ENCODE measurements around the gene HOXA11. TPM values are rescaled to one million over a fixed set of nuclear protein-coding genes. Genes with fewer than 3 reads are reported as not detected.

Gene HOXA11
- total RNA-seq, 1 donor from 2014 or later = not detected

DNA sequence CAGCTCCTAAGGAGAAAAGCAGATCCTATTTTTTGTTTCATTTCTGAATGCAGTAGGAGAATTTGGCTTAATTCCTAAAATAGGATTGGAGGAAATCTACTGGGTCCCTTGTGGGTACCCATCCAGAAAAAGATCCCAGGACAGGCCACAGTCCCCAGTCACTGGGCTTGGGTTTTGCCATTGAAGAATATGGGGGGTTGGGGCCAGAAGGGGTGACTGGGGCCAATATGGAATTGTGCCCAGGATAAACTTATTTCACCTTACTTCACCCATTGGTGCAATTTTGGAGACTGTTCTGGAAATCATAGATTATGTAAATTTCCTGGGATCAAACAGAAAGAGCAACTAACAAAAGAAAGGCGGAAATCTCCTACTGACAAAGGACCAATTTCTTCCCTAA, 46.6 kb downstream of the HOXA11 start:
- FAIRE-seq = no peak
- no peaks in the 10 kb centered on the region for H3K36me3 ChIP-seq (ENCODE audit: control insufficient read depth, insufficient read depth, low read length)
- no peak overlapping the region for H3K4me3 ChIP-seq (ENCODE audit: low read depth, low read length)
- TF ChIP-seq CTCF (IDR thresholded peaks at IDR 0.05; ENCODE audit: insufficient read depth, low read length, severe bottlenecking) = no peak
- DNase-seq (ENCODE audit: low read depth) = no peak
- peaks cover 72% of the 10 kb centered on the region for H3K27me3 ChIP-seq (ENCODE audit: control insufficient read depth, insufficient read depth, low read length)

DNA sequence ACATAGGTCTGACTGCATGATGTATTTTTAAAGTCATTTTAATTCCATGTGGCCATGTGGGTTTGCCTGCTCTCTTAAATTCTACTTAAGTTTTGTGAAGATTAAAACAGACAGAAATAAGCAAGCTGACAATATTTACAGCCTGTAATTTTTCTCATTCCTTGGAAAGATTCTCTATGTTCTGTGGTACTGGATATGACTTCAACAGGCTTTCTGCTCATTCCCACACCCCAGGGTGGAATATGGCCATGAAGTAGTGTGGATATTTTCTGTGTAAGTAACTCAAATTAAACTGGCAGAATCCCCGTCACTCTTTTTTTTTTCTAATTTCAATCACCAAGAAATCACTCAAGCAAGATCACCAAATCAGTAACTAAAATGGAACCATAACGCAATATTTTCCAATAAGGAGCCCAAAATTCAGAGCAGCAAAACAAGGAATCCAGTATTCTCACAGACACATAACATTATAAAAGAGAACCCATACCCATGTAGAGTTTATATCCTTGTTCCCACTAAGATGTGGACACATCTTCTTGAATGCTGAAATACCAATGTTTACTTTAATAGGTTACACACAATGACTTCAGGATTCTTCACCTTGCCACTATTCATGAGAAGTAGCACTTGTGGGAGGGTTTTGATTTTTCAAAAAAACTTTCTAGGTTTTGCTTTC, 47.3 kb downstream of the HOXA11 start:
- no peak for FAIRE-seq
- Histone ChIP-seq H3K4me3 (ENCODE audit: low read depth, low read length) (no peak overlapping the region), H3K27me3 (ENCODE audit: control insufficient read depth, insufficient read depth, low read length) (peaks cover 68% of the 10 kb centered on the region), H3K36me3 (ENCODE audit: control insufficient read depth, insufficient read depth, low read length) (no peaks in the 10 kb centered on the region)
- TF ChIP-seq CTCF (IDR thresholded peaks at IDR 0.05; ENCODE audit: insufficient read depth, low read length, severe bottlenecking) = no peak
- no peak for DNase-seq (ENCODE audit: low read depth)

DNA sequence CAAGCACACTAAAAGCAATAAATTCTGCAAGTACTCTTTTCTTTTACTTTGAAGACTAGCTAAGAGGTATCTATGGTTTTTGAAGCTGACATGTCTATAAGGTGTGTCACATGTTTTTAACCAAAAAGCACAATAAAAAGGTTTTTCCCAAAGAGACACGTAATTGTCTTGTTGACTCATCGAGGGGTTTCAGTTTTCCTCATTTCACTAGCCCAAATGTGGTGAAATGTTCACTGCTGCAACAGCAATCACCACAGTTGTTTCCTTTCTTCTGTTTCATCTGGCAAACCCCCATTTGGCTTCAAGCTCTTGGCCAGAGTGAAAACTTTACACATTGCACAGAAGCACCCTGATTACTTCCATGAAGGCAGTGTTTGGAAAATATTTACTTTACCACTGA, 50.6 kb downstream of the HOXA11 start:
- DNase-seq (ENCODE audit: low read depth) = no peak
- TF ChIP-seq CTCF (IDR thresholded peaks at IDR 0.05; ENCODE audit: insufficient read depth, low read length, severe bottlenecking) = no peak
- no peak for FAIRE-seq
- no peak overlapping the region for H3K4me3 ChIP-seq (ENCODE audit: low read depth, low read length)
- no peaks in the 10 kb centered on the region for H3K36me3 ChIP-seq (ENCODE audit: control insufficient read depth, insufficient read depth, low read length)
- peaks cover 57% of the 10 kb centered on the region for H3K27me3 ChIP-seq (ENCODE audit: control insufficient read depth, insufficient read depth, low read length)

GRCh38 chr7:27133409-27134231, 51.4 kb downstream of the HOXA11 start:
- TF ChIP-seq CTCF (IDR thresholded peaks at IDR 0.05; ENCODE audit: insufficient read depth, low read length, severe bottlenecking) = no peak
- FAIRE-seq (no peak), DNase-seq (ENCODE audit: low read depth) (no peak)
- Histone ChIP-seq H3K27me3 (ENCODE audit: control insufficient read depth, insufficient read depth, low read length) (peaks cover 58% of the 10 kb centered on the region), H3K4me3 (ENCODE audit: low read depth, low read length) (no peak overlapping the region), H3K36me3 (ENCODE audit: control insufficient read depth, insufficient read depth, low read length) (no peaks in the 10 kb centered on the region)

DNA sequence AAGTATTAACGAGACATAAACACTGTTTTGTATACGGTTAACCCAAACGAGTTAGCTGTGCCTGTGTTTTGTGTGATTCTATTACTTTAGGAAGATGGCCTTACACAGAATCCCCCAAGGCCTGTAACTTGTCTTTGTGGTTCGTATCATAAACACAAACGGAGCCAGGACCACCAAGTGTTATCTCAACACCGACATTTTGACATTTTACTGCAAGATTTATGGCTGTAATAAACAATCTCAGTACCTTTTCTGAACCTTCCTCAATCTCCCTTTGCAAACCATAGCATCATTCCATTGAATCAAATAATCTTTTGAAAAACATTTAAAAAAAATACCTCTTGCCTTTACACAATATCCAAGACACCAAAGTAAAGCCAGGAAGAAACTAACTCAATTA, 52.1 kb downstream of the HOXA11 start:
- H3K27me3 ChIP-seq (ENCODE audit: control insufficient read depth, insufficient read depth, low read length) = peaks cover 58% of the 10 kb centered on the region
- no peak overlapping the region for H3K4me3 ChIP-seq (ENCODE audit: low read depth, low read length)
- TF ChIP-seq CTCF (IDR thresholded peaks at IDR 0.05; ENCODE audit: insufficient read depth, low read length, severe bottlenecking) = no peak
- no peak for FAIRE-seq
- DNase-seq (ENCODE audit: low read depth) = no peak
- H3K36me3 ChIP-seq (ENCODE audit: control insufficient read depth, insufficient read depth, low read length) = no peaks in the 10 kb centered on the region

Data from bronchial epithelial cell (primary cell).